Right hindlimb (tissue), 1 donor: ENCODE data around the gene PSMD14.
A peak's percentile ranks its signal among the peaks of the same experiment; 100 is the strongest.

ENCODE experiments used
- DNase-seq: peaks from one replicate; pipeline ENCODE4 v3.0.0-alpha.2; 2018

Gene PSMD14

DNA sequence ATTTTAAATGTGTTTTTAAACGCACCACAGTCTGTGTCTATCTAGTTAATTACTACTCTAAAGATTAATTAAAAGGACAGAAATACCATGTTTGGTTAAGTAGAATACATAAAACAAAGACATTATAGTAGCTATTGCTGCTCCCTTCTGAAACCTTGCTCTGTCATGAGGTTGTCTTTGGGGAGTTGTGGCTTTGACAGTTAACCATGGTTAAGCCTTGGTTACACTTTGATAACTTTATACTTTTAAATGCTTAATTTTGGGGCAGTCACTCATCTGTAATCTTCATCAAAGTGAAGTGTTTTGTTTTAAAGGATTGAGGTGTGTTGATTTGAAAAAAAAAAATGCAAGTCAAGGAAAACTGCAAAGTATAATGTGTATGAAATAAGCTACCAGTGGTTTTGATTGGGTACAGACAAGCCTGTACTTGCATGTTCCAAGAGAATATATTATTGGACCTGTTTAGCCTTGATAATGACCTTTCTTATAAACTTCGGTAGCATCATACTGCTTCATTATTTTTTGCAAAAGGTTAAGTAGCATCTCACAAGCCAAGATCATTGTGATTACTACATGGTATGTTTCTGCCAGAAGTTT lies 78.1 kb downstream of the PSMD14 start:
- DNase-seq, result no peak

DNA sequence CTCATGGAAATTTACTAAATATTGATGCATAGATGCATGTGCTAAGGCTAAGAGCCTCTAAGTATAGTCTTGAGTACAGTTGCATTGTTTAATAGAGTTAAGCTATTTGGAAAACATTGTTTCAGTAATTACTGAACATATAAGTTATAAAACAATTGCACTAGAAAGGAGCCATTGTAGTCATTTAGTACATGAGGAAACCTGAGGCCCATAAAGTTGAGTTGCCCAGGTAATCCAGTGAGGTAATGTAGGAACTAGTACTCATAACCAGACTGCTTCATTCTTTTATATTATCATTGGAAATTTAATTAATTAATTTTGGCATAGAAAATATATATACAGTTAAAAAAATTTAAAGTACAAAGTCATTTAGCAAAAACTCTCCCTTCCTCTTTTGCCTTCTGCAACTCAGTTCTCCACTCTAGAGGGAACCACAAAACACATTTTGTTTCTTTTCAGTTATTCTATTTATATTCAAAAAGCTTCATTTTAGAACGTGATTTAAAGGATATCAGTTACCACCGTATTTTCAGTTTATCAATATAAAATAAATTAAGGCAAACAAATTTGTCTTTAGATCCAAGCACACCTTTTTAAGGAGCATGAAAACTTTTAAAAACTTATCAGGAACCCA lies 80.0 kb downstream of the PSMD14 start:
- DNase-seq, result no peak

DNA sequence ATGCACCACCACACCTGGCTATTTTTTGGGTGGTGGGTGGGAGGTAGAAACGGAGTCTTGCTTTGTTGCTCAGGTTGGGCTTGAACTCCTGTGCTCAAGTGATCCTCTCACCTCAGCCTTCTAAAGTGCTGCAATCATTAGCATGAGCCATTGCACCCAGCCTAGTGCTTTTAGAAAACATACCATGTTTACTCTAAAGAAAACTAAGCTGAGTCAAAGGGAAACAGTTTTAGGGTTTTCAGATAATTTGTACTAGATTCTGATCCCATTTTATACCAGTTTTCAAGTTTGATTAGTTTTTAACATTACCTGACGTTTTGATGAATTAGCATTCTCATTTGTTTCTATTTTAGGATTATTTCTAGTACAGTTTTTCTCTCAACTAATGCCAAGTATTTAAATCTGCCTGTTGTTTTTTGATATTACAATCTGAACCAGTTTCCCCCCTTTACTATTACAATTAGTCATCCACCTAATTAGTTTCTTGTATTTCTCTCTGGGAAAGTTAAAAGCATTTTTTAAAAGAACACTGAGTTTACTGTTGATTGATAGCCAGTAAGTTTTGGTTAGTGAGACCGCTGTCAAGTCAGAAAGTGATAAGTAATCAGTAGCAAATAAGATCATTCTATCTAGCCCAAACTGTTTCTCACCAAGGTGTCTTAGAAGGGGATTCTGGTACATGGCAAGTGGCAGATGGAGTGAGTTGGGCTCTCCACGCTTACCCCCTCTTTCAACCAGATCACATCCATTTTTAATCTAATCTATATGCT lies 83.7 kb downstream of the PSMD14 start:
- DNase-seq, result no peak

DNA sequence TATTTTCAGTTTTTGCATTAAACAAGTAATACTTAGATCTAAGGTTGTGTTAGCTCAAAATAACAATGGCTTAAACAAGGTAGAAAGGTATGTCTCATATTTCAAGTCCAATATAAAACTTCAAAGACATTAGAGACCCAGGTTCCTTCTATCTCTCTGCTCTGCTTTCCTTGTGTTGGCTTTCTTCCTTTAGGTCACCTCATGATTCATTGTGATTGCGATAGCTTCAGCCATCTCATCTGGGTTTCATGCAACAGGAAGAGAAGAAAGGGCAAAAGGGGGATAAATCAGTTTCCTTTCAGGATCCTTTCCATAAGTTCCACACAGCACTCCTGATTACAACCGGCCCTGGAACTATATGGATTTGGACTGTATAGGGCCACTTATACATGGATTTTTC lies 91.9 kb downstream of the PSMD14 start:
- no peak for DNase-seq

DNA sequence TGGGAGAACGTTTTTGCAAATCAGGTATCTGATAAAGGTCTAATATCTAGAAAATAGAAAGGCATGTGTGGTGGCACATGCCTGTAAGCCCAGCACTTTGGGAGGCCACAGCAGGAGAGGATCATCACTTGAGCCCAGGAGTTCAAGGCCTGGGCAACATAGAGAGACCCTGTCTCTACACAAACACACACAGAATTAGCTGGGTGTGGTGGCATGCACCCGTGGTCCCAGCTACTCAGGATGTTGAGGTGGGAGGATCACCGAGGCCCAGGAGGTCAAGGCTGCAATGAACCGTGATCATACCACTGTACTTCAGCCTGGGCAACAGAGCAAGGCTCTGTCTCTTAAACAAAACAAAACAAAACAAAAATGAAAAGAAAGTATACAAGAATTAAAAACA lies 94.1 kb downstream of the PSMD14 start:
- no peak for DNase-seq

DNA sequence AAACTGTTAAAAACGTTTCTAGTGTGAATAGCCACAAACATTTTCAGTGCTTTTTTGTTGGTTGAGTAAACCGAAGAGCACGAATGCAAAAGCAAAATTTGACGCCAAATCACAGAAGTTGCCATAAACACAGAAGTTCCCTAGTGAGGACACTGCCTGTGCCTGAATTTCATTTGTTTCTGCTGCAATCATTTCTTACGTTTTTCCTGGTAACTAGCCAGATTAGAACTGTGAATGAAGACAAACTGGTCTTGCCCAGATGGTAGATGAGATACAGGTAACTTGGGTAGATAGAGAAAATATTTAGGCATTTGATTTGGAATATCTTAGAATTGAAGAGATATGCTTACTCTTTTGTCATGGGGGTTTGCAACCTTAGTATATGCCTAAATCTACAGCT lies 98.1 kb downstream of the PSMD14 start:
- no peak for DNase-seq

DNA sequence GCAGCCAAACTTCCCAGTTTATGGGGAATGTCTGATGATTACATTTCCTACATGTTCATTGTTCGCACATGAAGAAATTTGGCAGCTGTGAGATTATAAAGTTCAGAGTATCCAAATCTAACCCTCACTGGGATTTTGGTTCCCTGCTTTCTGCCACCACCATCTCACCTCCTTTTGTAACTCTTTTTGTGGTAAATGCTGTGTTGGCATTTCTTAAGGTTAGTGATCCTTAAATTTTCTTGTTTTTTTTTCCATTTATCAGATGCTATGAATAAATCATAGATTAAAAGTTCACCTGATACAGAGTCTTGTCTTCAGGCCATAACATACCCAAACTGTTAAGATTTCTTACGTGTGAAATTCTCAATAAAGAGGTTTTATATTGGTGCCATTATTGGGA lies 99.4 kb downstream of the PSMD14 start:
- no peak for DNase-seq

DNA sequence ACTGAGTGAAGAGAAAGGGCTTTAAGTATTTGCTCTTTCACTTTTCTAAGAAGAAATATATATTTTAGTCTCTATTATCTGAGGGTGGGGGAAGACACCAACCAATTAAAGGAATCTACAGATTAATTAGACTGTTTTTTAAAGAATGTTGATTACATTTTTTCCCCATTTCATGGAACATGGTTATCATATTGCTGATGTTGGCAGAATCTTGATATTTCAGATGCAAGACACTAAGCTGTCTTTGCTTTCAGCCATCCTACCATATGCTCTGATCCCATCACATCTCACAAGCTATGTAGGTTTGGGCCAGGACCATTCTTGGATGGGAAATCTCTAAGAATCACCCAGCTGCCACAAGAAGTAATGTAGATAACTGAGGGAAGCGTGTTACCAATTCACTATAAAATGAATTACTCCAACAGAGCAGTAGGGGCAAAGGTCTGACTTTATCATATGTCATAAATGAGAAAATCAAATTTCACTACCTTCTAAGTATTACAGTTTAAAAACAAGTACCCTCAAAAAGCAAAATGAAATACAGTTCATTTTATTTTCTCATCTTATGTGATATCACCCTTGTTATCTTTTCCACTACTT lies 101.2 kb downstream of the PSMD14 start:
- DNase-seq, result no peak

DNA sequence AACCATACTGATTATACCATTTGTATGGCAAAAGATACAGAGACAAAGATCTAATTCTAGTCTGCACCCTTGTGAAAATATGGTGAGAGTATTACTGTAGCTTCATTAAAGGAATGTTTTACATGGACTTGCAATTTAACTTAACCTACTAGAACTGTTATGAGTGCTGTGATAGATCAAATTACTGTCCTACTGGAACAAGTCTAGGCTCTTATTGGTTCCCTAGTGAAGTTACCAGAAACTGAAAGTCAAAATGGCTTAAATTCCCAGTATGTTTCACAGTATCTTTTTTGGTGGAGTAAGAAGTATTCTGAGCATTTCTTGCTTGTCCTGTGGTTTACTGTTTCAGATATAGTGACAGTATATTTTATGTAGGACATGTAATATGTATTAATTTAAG lies 104.1 kb downstream of the PSMD14 start:
- no peak for DNase-seq

DNA sequence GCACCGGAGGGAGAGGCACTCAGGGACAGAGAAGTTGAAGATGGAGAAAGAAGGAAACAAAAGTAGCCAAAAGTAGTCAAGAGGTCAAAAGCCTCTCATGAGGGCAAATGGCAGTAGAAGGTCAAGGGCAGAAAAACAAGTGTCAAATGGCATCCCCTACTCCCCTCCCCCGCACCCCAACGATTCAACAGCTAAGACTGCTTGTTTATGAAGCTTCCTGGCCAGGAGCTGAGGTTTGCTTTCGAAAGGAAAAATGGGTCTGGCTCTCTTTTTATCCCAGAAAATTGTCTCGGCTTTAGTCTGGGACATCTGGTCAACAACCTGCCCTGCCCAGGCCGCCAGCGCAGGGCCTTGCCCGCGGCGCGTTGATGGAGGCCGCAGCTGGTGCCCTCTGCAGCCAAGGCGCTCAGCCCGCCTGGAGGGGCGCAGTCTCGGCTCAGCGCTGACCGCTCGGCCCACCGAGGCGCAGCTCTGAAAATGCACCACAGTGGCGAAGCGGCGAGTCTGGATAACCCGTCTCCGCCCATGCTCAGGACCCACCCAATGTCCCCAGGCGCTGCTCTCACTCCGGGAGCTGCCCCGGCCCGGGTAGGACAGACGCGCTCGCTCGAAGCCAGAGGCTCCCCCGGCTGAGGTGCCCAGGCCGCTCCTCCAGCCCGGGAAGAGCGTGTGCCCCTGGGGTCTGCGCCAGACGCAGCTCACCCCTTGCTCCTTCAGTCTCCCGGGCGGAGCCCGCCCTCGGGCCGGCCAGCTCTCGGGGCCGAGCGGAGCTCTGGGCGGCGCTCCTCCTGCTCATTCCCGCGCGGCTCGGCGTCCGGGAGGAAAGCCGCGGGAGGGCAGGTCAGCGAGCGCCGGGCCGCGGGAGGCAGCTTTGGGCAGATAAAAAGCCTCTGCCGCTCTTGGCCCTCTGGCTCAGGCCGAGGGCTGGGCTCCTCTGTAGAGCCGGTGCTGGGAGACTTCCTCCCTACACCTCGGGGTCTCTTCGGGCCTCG lies 106.1 kb downstream of the PSMD14 start:
- DNase-seq, result peak; percentile 54

DNA sequence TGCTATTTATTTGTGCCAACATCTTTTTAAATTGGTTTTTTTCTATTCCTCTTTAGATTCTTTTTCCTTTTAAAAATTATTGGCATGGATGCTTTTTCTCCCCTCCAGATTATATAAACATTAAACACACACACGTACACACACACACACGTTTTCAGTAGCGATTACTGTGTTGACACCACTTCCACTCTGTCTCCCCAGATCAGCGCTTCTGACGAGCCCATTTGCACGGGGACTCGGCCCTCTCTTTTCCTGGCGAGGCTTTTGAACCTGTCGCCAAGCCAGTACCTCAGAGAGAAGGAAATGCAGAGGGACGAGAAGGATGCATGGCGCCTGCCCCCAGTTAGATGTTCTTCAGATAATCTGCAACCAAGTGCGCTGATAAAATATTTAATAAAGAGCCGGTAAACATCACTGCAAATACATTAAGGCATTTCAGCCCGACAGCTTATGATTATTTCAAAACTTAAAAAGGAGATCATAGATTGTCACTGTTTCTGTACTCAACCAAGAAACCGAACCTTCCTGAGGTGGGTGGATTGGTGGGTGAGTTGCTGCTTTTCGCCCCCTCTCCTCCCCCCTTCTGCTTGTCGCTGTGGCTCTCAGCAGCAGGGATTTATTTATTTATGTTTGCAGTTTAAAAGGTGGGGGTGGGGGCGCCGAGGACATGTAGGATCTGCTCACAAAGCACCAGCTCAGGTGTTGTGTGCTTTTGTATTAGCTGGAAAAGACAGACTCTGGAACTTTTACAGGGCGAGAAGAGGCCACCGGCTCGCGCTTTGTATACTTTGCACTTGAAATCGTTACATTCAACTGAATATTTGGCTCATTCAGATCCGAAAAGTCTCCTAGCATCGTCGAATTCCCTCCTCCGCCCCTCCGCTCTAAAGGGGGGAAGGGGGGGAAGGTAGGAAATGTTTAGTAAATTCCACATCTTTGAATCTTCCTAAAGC lies 107.1 kb downstream of the PSMD14 start:
- no peak for DNase-seq

DNA sequence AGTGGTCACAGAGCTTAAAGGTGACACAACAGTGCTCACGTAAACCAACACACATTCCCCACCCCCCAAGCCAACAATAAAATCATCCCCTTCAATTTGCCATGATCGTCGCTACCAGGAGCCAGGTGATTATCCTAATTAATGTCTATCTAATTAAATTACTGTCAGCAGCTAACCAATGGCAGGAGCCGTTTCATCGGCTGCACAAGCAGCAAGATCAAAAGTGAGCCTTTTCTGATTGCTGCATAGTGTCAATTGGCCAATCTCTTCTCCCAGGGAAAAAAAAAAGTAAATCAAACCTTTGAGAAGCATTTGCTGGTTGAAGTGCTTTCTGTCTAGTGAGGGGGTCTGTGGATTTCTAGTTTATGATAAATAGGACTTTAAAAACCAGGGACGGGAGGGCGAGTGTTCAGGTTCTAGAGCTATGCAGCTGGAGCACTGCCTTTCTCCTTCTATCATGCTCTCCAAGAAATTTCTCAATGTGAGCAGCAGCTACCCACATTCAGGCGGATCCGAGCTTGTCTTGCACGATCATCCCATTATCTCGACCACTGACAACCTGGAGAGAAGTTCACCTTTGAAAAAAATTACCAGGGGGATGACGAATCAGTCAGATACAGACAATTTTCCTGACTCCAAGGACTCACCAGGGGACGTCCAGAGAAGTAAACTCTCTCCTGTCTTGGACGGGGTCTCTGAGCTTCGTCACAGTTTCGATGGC lies 107.9 kb downstream of the PSMD14 start, which contains the start of gene TBR1:
TSS of gene TBR1 (plus strand) at position 311 of the 721 bp plus-strand sequence. CDS start at position 425, 114 bp downstream.
- DNase-seq, result no peak

DNA sequence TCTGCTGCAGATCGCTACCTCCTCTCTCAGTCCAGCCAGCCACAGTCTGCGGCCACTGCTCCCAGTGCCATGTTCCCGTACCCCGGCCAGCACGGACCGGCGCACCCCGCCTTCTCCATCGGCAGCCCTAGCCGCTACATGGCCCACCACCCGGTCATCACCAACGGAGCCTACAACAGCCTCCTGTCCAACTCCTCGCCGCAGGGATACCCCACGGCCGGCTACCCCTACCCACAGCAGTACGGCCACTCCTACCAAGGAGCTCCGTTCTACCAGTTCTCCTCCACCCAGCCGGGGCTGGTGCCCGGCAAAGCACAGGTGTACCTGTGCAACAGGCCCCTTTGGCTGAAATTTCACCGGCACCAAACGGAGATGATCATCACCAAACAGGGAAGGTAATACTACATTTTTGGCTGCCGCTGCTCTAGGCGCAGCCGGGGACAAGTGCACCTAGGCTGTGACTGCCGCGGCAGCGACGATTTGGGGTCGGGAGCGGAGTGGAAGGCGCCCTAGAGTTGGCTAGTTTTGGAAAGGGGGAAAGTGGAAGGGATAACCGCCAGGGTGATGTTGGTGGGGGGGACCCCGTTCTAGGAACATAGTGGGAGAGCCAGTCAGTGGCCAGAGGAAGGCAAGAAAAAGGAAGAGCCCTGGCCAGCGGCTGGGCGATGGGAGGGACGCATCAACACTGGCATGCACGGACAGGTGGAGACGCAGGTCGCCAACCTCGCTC lies 108.6 kb downstream of the PSMD14 start:
- DNase-seq, result no peak

DNA sequence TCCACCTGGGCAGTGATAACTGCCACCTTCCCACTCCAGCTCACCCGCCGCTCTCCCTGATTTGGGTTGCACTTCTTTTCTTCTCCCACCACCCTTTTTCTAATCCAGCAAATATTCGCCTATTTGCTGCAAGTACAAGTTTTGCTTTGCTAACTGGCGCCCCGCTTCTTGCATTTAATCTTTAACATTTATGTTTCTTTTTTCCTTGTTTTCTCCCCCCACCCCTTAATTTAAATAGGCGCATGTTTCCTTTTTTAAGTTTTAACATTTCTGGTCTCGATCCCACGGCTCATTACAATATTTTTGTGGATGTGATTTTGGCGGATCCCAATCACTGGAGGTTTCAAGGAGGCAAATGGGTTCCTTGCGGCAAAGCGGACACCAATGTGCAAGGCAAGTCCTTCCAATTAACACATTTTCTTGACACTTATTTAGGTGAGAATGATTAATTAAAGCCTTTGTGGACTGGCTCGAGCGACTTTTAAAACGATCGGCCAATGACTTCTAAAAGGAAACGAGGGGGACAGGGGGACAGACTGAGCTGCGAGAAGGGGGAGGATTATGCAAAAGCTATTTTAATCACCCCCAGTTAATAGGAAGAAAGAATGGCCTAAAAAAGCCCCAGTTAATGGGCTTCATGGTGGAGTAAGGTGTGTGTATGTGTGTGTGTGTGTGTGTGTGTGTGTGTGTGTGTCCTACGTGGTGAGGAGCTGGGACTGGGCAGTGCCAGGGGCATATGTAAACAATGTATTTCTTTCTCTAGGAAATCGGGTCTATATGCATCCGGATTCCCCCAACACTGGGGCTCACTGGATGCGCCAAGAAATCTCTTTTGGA lies 109.4 kb downstream of the PSMD14 start:
- no peak for DNase-seq

DNA sequence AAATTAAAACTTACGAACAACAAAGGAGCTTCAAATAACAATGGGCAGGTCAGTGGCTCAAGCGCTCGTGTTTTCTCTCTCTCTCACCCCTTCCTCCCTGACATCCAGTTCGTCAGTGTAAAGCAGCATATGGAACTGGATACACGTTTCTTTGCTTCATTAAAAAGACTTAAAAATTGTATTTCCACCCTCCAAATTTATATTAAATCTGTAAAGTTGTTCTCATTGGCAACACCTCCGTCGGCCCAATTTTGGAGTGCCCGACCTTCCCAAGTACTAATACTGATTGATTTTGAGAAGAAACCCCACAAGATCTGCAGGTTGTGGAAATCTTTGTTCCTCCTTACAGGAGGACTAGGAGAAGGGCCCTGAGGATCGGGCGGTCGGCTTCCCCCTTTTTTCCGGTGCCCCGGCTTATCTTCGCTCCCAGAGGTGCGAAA lies 110.1 kb downstream of the PSMD14 start:
- no peak for DNase-seq

DNA sequence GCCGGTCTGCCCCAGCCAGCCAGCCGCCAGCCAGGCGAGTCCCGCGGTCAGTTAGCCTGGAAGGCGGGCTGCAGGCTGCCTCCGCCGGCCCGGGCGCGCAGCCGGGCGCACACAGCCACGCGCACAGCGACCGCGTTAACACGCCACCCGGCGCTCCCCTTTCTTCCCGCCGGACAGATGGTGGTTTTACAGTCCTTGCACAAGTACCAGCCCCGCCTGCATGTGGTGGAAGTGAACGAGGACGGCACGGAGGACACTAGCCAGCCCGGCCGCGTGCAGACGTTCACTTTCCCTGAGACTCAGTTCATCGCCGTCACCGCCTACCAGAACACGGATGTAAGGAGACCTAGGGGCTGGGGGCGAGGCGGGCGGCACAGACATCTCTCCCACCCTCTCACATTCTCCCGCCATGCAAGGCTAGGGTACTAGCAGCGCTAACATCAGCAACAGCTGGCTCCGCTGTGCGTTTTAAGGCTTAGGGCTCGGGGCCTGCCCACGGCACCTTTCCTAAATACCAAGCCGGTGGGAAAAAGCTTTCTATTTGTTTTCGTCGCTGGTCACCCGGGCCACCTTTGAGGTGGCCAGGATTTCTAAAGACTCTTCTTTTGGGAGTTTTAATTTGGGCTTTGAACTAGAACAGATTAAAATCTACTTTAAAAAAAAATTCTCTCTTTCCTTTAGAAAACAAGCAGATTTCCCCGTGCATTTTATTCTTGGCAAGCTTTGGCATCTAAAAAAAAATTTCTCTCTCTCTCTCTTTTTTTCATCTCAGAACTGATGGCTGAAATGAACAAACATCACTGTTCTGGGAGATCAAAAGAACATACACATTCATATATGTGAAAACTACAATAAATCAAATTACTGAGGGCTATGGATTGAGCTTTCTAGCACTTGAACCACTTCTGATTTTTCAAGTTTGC lies 110.8 kb downstream of the PSMD14 start:
- DNase-seq, result peak; percentile 40

DNA sequence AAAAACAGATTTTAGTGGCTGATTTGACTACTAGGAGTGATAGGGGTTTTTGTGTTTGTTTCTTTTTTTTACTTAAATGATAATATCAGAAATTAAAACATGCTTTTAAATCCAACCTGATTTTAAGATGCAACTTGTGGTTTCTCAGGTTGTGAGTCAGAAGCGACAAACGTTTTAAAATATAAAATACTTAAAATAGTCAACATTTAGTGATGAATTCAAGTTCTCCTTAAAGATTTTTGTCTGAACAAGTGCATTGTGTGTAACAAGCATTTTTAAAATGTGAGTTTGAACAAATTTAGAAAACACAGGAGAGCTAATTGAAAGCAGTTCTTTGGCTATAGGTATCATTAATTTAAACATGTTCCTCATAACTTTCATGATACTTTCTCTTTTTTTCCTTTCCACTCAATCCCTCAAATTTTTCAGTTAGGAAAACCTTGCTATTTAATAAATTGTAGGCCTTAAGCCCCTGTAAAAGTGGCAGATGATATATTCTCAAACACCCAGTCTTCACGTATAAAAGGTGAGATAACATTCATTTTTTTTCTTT lies 111.5 kb downstream of the PSMD14 start:
- no peak for DNase-seq
